Stimulated activated naive CD4-positive, alpha-beta T cell treated with Interleukin-2 at 50 U/mL for 16 hours (primary cell): ENCODE data around the gene CISD3.

ENCODE experiments used
- DNase-seq: peaks from one replicate; lab custom pipeline; 2025; lab: John Stamatoyannopoulos, UW

CISD3 gene

DNA sequence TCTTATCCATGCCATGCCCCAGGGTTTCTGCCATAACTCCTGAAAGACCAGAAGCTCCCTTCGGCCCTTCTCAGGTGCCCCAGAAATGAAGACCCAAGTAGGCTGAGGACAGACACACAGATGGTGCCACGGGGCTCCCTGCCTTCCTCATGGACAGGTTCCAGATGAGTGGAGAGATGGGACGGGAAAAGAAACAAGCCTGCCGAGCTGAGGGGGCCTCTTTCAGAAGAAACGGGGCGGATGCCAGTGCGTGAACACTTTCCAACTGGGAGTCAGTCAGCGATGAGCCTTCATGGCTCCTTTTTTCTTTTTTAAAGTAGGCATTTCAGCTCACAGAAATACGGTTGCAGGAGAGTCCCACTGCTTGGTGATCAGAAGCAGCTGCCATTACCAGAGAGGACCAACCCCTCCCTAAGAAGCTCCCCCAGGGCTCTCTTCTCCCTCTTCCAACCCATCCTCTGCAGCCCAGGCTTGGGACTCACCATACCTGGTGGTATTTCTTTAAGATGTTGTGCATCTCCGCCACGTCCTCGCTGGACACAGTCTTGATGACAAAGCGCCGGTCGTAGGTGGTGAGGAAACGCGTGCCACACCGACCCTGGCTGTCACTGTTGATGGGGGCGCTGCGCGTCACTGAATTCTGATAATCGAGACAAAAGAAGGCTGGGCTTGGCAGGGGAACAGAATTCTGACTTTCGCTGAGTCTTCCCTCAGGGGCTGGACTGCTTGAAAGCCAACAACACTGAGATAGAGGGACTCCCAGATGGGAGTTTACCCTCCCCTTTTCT, 50.0 kb downstream of the CISD3 start:
- DNase-seq, result no peak

DNA sequence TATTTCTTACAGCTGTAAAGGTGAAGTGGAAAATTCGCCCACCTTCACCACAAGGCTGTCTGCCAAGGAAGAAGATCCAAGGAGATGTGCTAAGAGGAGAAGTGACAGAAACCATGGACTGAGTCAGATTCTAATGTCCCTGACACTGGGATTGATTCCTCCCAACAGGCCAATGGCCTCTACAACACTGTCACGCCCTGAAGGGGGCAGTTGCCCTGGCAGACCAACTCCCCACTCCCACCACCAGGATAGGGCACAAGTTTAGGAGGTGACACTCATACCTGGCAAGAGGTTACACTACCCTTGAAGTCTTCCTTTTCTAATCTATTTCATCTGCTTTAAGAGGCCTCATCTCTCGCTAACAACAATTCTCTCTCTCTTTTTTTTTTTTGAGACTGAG, 53.1 kb downstream of the CISD3 start:
- DNase-seq, result no peak
